Bone marrow (tissue), 2 donors: Measurements from ENCODE around the gene CTCFL.

ENCODE experiments used
- DNase-seq, 2 donors: peaks; one replicate each; lab custom pipeline; 2025; lab: John Stamatoyannopoulos, UW

CTCFL gene, protein sequence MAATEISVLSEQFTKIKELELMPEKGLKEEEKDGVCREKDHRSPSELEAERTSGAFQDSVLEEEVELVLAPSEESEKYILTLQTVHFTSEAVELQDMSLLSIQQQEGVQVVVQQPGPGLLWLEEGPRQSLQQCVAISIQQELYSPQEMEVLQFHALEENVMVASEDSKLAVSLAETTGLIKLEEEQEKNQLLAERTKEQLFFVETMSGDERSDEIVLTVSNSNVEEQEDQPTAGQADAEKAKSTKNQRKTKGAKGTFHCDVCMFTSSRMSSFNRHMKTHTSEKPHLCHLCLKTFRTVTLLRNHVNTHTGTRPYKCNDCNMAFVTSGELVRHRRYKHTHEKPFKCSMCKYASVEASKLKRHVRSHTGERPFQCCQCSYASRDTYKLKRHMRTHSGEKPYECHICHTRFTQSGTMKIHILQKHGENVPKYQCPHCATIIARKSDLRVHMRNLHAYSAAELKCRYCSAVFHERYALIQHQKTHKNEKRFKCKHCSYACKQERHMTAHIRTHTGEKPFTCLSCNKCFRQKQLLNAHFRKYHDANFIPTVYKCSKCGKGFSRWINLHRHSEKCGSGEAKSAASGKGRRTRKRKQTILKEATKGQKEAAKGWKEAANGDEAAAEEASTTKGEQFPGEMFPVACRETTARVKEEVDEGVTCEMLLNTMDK

DNA sequence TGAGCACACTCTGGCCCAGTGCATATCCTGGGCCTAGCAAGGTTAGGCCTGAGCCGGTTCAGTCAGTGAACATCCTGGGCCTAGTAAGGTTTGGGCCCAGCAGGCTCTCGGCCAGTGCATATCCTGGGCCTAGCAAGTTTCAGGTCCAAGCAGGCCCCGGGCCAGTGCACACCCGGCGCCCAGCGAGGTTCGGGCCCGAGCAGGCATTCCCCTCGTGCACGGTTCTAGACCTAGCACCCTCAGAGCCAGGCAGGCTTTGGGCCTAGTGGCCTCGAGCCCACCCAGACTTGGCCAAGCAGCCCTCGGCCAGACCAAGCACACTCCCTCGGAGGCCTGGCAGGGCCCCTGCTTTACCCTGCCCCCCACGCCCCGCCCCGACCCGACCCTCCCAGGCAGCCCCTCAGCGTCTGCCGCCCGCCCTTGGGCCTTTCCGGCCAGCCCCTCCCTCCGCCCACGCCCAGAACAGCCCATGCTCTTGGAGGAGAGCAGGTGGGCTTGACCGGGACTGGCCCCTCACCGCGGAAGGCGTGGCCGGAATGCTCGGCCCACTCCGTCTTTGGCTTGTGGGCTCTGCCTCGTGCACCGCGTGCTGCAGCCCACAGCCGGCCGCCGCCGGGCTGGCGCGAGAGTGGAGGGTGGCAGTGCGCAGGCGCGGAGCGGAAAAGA is at the start of gene CTCFL:
CTCFL (minus strand) TSS at position 630 of the 666 bp plus-strand sequence. CDS start 935 bp downstream, outside the sequence.
- DNase-seq: no peak

DNA sequence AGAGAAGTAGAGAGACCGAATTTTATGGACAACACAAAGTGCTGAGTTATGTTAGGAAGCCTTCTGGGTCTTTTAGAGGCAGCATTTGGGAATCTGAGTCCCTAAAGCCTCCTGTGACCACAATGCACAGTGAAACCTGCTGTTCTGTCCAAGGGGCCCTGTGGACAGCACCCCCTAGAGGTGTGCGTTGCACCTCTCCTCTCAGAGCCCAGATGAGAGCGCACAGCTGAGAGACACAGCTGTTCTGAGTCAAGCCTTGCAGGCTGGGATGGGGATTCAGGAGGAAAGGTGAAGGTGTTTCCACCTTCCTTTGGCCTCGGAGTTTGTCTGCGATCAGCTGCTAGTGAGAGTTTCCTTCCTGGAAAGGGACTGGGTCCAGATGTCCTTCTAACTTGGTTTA is 49.0 kb upstream of the CTCFL start:
- DNase-seq: no peak

DNA sequence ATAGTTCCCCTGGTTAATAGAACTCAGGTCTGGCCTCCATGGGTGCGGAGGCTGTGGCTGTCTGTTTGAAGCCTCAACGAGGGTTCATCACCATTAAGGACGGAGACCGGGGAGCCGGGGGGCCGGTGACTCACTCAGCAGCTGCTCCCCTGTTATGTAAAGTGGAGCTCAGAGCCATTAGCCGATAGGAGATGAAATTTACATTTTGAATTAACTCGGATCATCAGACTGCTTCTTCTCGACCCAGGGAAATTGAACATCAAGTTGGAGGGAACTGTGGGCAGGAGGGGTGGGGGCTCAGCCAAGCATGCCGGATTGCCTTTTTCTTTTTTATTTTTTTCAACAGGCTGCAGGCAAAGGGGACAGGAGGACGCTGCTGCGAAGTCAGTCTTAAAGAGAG is 48.3 kb upstream of the CTCFL start:
- no peak for DNase-seq

DNA sequence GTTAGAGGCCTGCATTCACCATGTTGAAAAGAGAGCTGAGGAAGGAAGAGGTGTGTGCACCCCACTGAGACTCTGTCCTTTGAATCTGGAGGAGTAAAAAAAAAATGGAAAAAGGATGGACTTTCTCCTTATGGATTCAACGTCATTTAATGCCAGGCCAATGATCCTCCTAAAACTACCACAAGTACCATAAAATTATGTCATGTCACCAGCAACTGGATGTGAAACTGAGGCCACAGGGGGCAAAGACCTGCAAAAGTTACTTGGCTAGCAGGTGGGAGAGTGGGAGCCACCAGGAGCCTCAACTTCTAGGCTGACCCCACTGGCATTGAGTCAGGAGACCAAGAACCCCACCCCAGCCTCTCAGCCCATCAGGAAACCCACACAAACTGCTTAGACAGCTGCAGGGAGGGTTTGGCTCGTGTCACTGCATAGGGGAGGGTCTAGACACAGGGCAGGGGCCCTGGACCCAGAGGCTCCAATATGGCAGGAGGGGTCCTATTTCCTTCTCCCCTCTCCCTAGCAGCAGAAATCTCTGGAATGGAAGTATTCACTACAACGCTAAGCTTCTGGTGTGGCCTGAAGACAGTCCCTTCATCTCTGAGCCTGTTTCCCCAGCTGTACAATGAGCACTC is 47.0 kb upstream of the CTCFL start:
- no peak for DNase-seq

DNA sequence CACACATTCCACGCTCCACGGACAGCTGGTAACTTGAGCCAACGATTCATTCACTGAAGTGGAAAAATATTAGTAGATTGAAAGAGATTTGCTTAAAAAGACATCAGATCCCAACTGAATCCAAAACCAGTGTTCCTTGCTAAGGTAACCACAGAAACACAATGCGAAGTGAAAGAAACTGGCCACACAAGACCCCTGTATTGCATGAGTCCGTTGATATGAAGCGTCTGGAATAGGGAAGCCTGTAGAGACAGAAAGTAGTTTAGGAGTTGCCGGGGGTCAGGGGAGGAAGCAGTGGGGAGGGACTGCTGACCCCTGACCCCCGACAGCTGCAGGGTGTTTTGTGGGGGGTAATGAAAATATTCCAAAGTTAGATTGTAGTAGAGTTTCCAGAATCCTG is 46.0 kb upstream of the CTCFL start:
- no peak for DNase-seq

DNA sequence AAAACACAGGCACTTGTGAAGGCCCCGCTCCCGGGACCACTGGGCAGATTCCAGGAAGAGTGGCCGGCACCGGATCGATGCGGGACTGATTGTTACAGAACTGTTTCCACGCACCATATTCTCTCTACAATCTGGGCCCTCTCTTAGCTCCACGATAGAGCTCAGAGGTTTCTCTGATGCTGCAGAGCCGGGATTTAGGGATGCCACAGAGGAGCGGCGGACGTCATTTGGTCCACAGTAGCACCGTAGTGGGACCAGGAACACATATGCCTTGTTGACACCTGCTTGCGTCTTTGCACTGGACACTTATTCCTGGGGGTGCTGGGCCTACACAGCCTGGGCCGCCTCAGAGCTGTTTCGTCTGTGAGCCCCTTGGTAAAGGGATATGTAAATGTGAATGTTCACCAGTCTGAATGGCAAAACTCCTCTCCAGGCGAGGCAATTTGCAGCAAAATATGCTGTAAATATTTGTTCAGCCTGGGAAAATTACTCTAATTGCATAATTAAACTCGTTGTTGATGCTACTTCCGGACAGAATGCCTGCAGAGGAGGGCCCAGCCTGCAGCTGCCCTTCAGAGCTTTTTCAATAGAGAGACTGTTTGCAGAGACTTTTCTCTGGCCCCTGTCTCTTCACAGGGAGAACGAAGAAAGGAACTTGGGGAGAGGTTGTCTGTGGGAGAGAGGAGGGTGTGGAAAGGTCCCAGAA is 45.4 kb upstream of the CTCFL start:
- no peak for DNase-seq

DNA sequence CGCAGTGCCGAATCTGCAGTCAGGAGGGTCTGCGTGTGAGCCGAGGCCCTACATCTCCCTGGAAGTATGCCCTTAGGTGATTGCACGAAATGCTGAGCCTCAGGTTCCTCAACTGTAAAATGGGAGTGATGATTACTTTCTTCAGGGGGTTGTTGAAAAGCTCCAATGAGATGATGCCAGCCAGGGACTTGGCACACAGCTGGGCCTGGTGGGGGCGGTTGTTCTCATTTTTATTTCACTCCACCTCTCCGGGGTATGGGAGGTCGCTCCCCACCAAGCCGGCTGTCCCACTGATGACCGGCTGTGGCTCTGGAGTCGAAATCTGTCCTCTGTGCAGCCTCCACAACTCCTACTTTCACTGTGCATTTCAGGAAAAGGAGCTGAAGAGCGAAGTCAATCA is 44.0 kb upstream of the CTCFL start:
- DNase-seq: no peak

DNA sequence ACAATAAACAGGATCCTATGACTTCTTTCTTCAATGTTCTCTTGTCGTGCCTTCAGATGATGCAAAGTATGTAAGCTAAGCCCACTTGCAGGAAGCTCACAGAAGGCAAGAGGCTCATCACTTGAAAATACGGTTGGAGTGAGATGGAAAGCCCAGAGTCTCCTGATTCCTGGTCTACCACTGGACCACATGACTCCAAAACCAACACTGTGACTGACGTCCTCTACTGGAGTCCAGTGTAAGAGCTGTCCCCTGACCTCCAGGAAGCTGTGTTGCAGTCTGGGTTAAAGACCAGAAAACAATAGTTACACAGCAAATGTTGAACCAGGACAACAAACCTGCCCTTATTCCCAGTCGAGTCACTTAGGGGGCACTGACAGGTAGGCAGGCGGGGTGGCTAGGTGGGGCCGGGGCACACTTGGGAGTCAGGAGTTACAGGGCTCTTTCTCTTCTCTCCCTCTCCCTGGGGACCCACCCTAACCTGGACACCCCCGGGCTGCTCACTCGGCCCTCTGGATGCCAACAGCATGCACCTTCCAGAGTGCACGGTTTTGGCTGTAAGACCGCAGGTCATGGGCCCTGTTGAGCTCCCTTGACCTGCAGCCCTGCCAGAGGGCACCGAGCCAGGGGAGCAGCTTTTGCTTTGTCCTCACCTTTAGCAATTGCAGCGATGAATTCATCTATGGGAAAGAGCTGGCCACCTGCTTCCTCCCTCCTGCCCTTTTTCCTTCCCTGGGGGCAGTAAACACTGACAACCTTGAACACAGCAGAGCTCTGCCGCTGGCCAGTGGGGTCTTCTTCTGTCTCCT is 43.4 kb upstream of the CTCFL start:
- DNase-seq: no peak

DNA sequence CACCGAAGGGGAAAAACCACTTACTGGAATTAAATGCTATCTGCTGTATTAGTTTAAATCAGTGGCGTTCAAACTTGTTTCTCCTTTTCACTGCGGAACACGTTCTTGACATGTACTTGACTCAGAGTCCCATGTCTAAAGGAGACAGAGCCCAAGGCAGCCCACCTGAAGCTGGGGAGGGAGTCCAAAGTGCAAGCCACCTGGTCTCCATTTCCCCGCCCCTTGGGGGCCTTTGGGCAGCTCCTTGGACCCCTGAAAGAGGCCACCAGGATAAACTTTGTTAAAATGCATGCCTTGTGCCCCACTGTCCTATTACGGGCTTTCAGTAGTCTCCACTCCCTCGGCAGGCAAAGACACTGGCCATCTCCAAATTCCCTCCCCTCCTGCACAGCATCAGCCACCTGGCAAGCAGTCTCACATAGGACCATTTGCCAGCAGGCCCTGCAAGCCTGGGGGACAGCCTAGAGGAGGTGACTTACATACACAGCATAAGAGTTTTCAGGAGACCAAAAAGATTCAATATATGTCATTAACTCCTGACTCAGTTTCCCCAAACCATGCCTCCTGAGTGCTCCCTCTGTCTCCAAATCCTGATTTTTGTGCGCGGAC is 42.6 kb upstream of the CTCFL start:
- no peak for DNase-seq

DNA sequence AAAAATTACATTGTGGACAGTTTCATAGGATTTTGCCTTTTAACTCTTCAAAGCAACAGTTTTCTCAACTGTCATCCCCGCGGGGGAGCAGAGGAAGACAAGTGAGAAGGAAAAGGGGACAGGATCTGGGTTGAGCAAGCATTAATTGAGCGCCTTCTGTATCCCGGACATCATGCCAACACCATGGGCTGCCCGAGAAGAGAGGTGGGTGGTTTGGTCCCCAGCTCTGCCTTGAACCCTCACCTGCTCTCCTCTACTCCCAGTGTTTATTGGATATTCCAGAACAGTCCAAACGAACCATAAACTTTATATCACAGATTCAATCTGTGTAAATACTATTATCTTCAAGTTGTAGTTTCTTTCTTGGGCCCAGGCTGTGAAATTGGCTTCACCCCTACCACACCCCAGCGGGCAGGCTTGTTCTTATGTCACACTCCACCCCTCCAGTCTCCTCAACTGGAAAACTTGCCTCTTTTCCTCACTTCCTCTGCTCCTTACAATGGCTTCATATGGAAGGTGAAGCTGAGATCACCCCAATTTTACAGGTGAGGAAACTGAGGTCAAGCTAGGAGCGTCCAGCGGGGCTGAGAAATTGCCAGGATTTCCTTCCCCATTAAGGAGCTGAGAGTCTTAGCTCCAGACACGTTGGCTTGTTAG is 42.0 kb upstream of the CTCFL start:
- no peak for DNase-seq

DNA sequence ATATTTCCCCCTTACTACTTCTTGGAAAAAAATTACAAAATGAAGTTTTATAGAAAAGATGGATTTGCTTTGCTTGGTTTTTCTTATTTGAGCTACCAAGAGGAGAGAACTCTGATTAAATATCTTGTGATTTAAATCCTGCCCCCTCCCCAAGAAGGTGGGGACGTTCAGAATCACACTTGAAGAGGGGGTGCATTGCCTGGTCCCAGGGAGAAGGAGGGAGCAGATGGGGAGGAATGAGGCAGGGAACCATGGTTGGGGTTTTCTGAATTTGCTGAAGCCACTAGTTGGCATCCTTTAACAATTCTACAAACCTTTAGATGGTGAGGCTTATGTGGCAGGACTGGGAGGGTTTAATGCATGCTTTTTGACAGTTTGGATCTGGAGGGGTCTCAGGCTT is 41.5 kb upstream of the CTCFL start:
- no peak for DNase-seq

DNA sequence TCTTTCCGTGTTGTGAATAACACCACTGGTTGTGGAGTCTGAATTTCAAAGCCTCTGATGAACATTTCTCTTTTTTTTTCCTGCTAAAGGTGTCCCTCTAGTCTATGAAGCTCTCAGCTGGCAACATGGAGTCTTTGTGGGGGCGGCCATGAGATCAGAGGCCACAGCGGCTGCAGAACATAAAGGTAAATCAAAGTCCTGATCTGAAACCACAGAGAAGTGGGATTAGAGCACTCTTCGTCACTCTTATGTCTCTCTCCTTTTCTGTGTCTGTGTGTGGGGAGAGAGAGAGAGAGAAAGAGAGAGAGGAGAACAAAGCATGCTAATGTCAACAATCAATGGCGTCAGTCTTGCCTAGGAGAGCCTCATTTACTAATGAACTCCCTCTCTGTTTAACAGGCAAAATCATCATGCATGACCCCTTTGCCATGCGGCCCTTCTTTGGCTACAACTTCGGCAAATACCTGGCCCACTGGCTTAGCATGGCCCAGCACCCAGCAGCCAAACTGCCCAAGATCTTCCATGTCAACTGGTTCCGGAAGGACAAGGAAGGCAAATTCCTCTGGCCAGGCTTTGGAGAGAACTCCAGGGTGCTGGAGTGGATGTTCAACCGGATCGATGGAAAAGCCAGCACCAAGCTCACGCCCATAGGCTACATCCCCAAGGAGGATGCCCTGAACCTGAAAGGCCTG is 40.2 kb upstream of the CTCFL start:
- no peak for DNase-seq

DNA sequence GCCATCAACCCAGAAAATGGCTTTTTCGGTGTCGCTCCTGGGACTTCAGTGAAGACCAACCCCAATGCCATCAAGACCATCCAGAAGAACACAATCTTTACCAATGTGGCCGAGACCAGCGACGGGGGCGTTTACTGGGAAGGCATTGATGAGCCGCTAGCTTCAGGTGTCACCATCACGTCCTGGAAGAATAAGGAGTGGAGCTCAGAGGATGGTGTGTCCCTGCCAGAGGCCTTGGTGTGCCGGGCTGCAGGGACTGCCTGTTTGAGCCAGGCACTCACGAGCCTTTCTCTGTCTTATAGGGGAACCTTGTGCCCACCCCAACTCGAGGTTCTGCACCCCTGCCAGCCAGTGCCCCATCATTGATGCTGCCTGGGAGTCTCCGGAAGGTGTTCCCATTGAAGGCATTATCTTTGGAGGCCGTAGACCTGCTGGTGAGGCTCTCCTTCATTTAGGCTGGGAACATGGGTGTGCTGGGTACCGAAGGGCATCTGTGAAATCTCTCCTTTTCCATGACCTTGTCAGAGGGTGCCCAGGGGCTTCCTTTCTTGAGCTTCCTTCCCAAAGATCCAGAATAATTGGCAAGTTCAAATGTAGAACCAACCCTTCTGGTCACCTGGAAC is 39.4 kb upstream of the CTCFL start:
- no peak for DNase-seq

DNA sequence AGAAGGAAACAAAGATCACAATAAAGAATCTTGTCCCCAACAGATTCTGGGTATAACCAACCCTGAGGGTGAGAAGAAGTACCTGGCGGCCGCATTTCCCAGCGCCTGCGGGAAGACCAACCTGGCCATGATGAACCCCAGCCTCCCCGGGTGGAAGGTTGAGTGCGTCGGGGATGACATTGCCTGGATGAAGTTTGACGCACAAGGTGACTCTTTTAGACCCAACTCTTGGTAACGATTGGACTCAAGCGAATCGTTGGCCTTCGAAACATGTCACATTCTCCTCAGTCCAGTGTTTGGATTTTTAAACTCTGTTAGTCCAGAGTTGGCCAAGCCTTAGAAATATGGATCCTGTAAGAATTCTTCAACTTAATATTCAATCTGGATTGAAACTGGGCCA is 38.6 kb upstream of the CTCFL start:
- DNase-seq: no peak

DNA sequence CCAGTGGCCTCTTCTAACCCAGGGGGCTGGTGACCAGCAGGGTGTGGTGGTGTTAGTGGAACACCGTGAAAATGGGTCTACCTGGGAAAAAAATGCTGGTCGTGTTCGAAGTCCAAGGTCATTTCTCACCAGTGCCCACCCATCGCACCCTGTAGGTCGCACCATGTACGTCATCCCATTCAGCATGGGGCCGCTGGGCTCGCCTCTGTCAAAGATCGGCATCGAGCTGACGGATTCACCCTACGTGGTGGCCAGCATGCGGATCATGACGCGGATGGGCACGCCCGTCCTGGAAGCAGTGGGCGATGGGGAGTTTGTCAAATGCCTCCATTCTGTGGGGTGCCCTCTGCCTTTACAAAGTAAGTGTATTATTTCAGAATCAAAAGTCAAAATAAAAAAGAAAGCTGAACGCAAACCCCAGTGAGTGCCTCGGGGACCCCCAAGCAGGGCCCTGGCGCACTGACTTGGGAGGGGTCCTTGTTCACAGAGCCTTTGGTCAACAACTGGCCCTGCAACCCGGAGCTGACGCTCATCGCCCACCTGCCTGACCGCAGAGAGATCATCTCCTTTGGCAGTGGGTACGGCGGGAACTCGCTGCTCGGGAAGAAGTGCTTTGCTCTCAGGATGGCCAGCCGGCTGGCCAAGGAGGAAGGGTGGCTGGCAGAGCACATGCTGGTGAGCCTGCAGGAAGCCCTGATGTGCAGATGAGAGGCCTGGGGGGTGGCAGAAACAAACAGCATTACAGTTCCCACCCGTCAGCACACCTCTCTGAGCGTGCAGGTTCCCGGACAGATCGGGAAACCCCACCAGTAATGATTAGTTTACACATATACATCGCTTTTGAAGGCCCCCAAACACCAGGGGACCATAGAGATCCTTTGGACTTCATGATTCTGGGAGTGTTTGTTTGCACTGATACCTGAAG is 37.9 kb upstream of the CTCFL start:
- DNase-seq: no peak

DNA sequence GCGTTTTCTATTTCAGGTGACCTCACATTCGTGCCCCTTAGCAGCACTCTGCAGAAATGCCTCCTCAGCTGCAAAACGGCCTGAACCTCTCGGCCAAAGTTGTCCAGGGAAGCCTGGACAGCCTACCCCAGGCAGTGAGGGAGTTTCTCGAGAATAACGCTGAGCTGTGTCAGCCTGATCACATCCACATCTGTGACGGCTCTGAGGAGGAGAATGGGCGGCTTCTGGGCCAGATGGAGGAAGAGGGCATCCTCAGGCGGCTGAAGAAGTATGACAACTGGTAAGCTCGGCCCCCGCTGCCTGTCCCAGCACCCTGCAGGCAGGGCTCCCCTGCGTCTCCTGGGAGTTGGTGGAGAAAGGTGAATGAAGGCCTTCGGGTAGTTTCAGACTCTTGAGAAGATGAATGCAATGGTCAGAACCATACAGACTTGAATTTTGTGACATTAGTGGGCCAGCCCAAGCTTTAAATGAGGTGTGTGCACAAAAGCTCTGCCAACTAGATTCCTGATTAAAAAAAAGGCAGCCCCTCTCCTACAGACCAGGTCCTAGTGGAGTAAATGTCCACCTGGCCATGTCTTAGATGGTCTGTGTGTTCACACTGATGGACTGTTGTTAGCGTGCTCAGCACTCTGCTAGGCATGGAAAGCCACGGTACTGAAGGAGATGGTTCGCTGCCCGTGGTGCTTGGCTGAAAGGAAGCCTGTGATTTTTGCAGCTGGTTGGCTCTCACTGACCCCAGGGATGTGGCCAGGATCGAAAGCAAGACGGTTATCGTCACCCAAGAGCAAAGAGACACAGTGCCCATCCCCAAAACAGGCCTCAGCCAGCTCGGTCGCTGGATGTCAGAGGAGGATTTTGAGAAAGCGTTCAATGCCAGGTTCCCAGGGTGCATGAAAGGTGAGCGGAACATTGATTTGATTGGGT is 36.7 kb upstream of the CTCFL start:
- no peak for DNase-seq
